Fibroblast of mammary gland (primary cell): ENCODE data around the gene CERS6.

ENCODE experiments used
- DNase-seq: peaks from one replicate; pipeline ENCODE4 v3.0.0-alpha.2; 2010; ENCODE audit warnings: low read depth
- H3K4me3 ChIP-seq: 2 replicates; pipeline ENCODE4 v1.5.1; 2011; ENCODE audit warnings: low read depth, mild to moderate bottlenecking, low read length, moderate library complexity; ENCODE audit not compliant: control insufficient read depth
- TF ChIP-seq, protein P1 (sequence below): conservative IDR thresholded peaks from 2 replicates; pipeline ENCODE4 v1.5.1; 2011; ENCODE audit warnings: low read depth, low read length, inconsistent platforms; ENCODE audit not compliant: control insufficient read depth, insufficient read depth

The CERS6 gene

DNA sequence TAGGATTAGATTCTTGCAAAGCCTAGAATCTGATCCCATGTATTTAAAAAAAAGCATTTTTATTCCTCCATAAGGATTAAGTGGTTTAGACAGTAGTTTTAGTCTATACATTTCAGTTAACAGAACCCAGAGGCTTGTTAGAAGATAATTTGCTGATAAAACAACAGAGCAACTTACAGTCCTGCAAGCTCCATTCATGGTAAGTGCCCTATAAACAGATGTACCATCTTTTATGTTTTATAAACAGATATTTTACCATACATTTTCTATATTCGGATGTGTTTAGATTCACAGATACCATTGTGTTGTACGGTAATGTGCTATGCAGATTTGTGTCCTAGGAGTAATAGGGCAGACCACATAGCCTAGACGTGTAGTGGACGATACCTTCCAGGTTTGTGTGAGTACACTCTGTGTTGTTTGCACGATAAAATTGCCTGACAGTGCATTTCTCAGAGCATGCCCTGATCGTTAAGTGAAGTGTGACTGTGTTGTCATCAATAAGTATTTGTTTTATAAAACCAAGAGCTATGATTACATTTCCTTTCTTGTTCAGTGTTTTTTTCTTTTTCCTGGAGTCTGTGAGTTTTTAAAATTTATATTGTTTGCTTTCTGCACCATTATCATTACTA, 54.2 kb downstream of the CERS6 start:
- TF ChIP-seq, protein P1, sequence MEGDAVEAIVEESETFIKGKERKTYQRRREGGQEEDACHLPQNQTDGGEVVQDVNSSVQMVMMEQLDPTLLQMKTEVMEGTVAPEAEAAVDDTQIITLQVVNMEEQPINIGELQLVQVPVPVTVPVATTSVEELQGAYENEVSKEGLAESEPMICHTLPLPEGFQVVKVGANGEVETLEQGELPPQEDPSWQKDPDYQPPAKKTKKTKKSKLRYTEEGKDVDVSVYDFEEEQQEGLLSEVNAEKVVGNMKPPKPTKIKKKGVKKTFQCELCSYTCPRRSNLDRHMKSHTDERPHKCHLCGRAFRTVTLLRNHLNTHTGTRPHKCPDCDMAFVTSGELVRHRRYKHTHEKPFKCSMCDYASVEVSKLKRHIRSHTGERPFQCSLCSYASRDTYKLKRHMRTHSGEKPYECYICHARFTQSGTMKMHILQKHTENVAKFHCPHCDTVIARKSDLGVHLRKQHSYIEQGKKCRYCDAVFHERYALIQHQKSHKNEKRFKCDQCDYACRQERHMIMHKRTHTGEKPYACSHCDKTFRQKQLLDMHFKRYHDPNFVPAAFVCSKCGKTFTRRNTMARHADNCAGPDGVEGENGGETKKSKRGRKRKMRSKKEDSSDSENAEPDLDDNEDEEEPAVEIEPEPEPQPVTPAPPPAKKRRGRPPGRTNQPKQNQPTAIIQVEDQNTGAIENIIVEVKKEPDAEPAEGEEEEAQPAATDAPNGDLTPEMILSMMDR, result no peak
- no peak for DNase-seq
- H3K4me3 ChIP-seq, result no peak overlapping the region

GRCh38 chr2:168514692-168515091, 58.6 kb downstream of the CERS6 start:
- no peak for DNase-seq
- TF ChIP-seq, protein P1, result no peak
- H3K4me3 ChIP-seq, result no peak overlapping the region

DNA sequence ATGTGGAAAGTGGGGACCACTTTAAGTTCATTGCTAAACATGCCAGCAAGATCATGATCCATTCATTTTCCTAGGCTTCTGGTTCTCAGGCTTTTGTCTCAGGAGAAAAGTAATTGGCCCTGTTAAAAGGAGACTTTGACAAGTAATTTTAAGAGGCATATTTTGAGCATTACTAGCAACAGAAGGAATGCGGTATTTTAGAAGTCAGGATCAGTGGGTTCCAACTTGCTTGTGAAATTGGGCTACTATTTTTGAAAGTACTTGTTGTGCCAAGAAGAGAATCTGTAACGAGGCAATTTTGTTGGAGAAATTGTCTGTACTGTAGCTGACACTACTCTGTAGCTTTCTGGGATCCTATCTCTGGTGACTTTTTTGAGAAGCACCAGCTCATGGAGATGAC, 59.4 kb downstream of the CERS6 start:
- no peak overlapping the region for H3K4me3 ChIP-seq
- DNase-seq, result peak; percentile 87
- TF ChIP-seq, protein P1, result no peak

DNA sequence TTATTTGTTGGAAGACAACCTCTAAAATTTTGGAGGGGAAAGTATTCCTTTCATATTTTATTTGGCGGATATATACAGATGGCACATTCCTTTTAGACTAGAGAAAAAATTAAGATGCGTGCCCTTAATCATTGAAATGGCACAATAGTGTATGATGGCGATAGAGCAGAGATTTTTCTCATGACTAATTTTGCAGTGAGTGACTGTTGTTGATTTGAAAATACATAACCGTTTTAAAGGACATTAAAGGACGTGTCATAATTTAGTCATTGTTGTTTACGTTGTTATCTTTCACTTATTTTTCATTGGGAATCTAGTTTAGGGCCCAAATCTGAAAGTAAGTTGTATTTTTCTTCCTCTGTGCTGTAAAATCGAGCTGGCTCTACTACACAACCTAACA, 61.7 kb downstream of the CERS6 start:
- DNase-seq, result peak; percentile 49
- TF ChIP-seq, protein P1, result no peak
- no peak overlapping the region for H3K4me3 ChIP-seq

DNA sequence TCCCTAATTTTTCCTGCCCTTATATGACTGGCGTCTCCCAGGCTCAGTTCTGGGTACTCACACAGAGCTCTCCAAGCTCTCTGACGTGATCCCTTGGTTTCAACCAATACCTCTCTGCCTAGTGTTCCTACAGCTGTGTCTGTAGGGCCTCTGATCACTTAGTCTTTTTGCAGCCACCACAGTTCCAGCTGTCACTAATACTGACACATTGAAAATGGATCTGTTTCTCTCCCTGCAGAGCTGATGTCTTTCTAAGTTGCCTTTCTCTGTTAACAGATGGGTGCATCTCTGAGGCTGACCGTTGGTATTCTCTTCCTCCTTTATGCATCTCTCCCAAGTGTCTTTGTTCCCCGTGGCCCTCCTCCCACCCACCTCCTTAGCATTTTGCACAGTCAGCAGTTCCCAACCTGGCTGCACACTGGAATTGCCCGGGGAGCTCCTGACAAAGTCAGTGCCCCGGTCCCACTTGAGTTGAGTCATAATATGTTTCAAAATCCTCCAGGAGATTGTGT, 62.5 kb downstream of the CERS6 start:
- DNase-seq, result peak; percentile 50
- no peak overlapping the region for H3K4me3 ChIP-seq
- TF ChIP-seq, protein P1, result no peak

DNA sequence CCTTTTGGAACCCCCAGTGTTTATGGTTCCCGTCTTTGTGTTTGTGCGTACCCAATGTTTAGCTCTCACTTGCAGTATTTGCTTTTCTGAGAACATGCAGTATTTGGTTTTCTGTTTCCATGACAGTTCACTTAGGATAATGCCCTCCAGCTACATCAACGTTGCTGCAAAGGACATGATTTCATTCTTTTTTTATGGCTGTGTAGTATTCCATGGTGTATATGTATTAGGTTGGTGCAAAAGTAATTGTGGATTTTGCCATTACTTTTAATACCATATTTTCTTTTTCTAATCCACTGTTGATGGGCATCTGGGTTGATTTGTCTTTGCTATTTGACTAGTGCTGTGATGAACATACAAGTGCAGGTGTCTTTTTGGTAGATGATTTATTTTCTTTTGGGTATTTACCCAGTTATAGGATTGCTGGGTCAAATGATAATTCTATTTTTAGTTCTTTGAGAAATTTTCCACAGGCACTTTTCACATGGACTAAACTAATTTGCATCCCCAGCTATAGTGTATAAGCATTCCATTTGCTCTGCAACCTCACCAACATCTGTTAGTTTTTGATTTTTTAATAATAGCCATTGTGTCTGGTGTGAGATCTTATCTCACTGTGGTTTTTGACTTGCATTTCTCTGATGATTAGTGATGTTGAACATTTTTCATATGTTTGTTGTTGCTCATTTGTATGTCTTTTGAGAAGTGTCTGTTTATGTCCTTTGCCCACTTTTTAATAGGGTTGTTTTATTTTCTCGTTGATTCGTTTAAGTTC, 63.6 kb downstream of the CERS6 start:
- TF ChIP-seq, protein P1, result no peak
- DNase-seq, result no peak
- H3K4me3 ChIP-seq, result no peak overlapping the region
